GM19395 (cell line): ENCODE data around the gene PLOD2.

ENCODE experiments used
- ATAC-seq: cut with Tn5 transposase; IDR thresholded peaks from one replicate; pipeline ENCODE4 v1.9.1; 2021; ENCODE audit warnings: mild to moderate bottlenecking, moderate library complexity; ENCODE audit not compliant: unreplicated experiment

PLOD2 gene

GRCh38 chr3:146166826-146167225 is 5.8 kb upstream of the PLOD2 start:
- no peak for ATAC-seq

GRCh38 chr3:146166415-146166821 is 5.4 kb upstream of the PLOD2 start:
- no peak for ATAC-seq

GRCh38 chr3:146165877-146166276 is 4.9 kb upstream of the PLOD2 start:
- no peak for ATAC-seq

GRCh38 chr3:146164971-146165769 is 4.2 kb upstream of the PLOD2 start:
- no peak for ATAC-seq

GRCh38 chr3:146164506-146164905 is 3.5 kb upstream of the PLOD2 start:
- ATAC-seq, result no peak

GRCh38 chr3:146164071-146164470 is 3.1 kb upstream of the PLOD2 start:
- ATAC-seq, result no peak

- ATAC-seq, result no peak
Measured at GRCh38 chr3:146163584-146163983, 2.6 kb upstream of the PLOD2 start.

GRCh38 chr3:146162561-146162960 is 1.6 kb upstream of the PLOD2 start:
- ATAC-seq, result no peak

- ATAC-seq, result no peak
Measured at GRCh38 chr3:146161663-146162002, 649 bp upstream of the PLOD2 start.

GRCh38 chr3:146160321-146160963 is 542 bp downstream of the PLOD2 start:
- peak; percentile 39 for ATAC-seq

GRCh38 chr3:146159616-146160320 is 1.2 kb downstream of the PLOD2 start:
- ATAC-seq, result no peak

- no peak for ATAC-seq
Measured at GRCh38 chr3:146159037-146159436, 1.9 kb downstream of the PLOD2 start.

- no peak for ATAC-seq
Measured at GRCh38 chr3:146157325-146158060, 3.5 kb downstream of the PLOD2 start.

- no peak for ATAC-seq
Measured at GRCh38 chr3:146156666-146157314, 4.2 kb downstream of the PLOD2 start.

GRCh38 chr3:146156095-146156494 is 4.9 kb downstream of the PLOD2 start:
- ATAC-seq, result no peak

- ATAC-seq, result no peak
Measured at GRCh38 chr3:146154995-146155394, 6.0 kb downstream of the PLOD2 start.

GRCh38 chr3:146154316-146154715 is 6.7 kb downstream of the PLOD2 start:
- ATAC-seq, result no peak

GRCh38 chr3:146153429-146153828 is 7.6 kb downstream of the PLOD2 start:
- no peak for ATAC-seq

- ATAC-seq, result no peak
Measured at GRCh38 chr3:146152834-146153233, 8.2 kb downstream of the PLOD2 start.

- no peak for ATAC-seq
Measured at GRCh38 chr3:146148468-146148931, 12.5 kb downstream of the PLOD2 start.

- no peak for ATAC-seq
Measured at GRCh38 chr3:146145642-146146041, 15.3 kb downstream of the PLOD2 start.
